GM12891 (cell line): ENCODE measurements around the gene ATN1.

Experiments used
- POLR2A ChIP-seq: IDR thresholded peaks from 2 replicates; pipeline ENCODE4 v1.6.1; 2011; ENCODE audit warnings: low read depth, low read length, control low read depth
- POLR2AphosphoS5 ChIP-seq: IDR thresholded peaks from 2 replicates; pipeline ENCODE4 v1.6.1; 2011; ENCODE audit warnings: low read depth, low read length, control low read depth
- POU2F2 ChIP-seq: IDR thresholded peaks from 2 replicates; pipeline ENCODE4 v1.6.1; 2011; ENCODE audit warnings: low read depth, mild to moderate bottlenecking, control low read depth, low read length, moderate library complexity
- TAF1 ChIP-seq: IDR thresholded peaks from 2 replicates; pipeline ENCODE4 v1.6.1; 2011; ENCODE audit warnings: low read depth, low read length, control low read depth

DNA sequence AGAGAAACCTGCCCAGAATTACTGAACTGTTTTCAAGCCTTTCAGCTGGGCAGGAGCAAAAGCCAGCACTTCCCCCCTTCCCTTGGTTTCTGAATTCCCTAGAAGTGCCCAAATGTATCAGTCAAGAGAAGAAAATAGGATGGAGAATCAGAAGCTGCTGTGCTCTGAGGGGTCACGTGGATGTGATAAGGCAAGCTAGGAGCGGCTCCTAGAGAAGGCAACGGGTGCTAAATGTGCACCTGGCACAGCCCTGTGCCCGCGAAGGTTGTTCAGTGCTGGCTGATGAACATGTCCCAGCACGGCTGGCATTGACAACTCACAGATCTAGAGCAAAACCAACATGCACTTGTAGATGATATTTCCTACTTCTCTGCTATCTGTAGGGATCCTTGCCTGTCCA, 51.3 kb downstream of the ATN1 start:
- TF ChIP-seq POLR2A (no peak; the same call in 1 of the 2 replicates), POLR2AphosphoS5 (no peak), POU2F2 (no peak), TAF1 (no peak)
